Activated CD4-positive, alpha-beta memory T cell treated with anti-CD3 and anti-CD28 coated beads, Interleukin-2, amount 10 ng/mL, durations not matched to agents 7 days and 5 days (primary cell): ENCODE results near the gene NXN. TPM values are rescaled to one million over a fixed set of nuclear protein-coding genes. Genes with fewer than 3 reads are reported as not detected.
A peak's percentile ranks its signal among the peaks of the same experiment; 100 is the strongest.

Experiments used
- CTCF ChIA-PET: fragments of 350-600 bp; sonication (Branson Sonifier 250); formaldehyde crosslinking; loops from one replicate; lab custom pipeline; 2021; ENCODE audit warnings: antibody characterized with exemption, inconsistent platforms; lab: Charles Lee
- POLR2A ChIA-PET: fragments of 350-600 bp; sonication (Branson Sonifier 250); formaldehyde crosslinking; loops from one replicate; lab custom pipeline; 2021; ENCODE audit warnings: antibody characterized with exemption; lab: Charles Lee
- DNase-seq: peaks from one replicate; pipeline ENCODE4 v3.0.0-alpha.2; 2020
- H3K27ac Mint-ChIP-seq: one replicate; pipeline ENCODE4 v1.8.0; 2021; ENCODE audit warnings: mild to moderate bottlenecking, mixed read lengths
- H3K27me3 Mint-ChIP-seq: one replicate; pipeline ENCODE4 v1.8.0; 2021; ENCODE audit warnings: mixed read lengths
- H3K36me3 Mint-ChIP-seq: one replicate; pipeline ENCODE4 v1.8.0; 2021; ENCODE audit warnings: low read depth, mixed read lengths
- H3K4me1 Mint-ChIP-seq: one replicate; pipeline ENCODE4 v1.8.0; 2021; ENCODE audit warnings: mixed read lengths
- H3K4me3 Mint-ChIP-seq: one replicate; pipeline ENCODE4 v1.8.0; 2021; ENCODE audit warnings: mild to moderate bottlenecking, mixed read lengths
- H3K9me3 Mint-ChIP-seq: one replicate; pipeline ENCODE4 v1.8.0; 2021; ENCODE audit warnings: mixed read lengths
- total RNA-seq, 2 experiments: library from RNA; stranded (reverse); gene quantifications; one replicate each; pipeline ENCODE4 v1.2.3, GENCODE V29; 2021

Gene NXN
- total RNA-seq, 2 experiments from 2014 or later = 0.23 to 0.30 TPM

- H3K36me3 Mint-ChIP-seq = no peaks in the 10 kb centered on the region
- ChIA-PET POLR2A (no interaction called here), CTCF (no interaction called here)
- no peak overlapping the region for H3K27ac Mint-ChIP-seq
- H3K4me3 Mint-ChIP-seq = no peak overlapping the region
- no peaks in the 10 kb centered on the region for H3K9me3 Mint-ChIP-seq
- DNase-seq = no peak
- no peaks in the 10 kb centered on the region for H3K4me1 Mint-ChIP-seq
- H3K27me3 Mint-ChIP-seq = no peaks in the 10 kb centered on the region
Observed at GRCh38 chr17:802481-802880, 177.1 kb downstream of the NXN start.

- DNase-seq = no peak
- no peak overlapping the region for H3K4me3 Mint-ChIP-seq
- no peaks in the 10 kb centered on the region for H3K9me3 Mint-ChIP-seq
- no peaks in the 10 kb centered on the region for H3K4me1 Mint-ChIP-seq
- H3K27me3 Mint-ChIP-seq = no peaks in the 10 kb centered on the region
- CTCF ChIA-PET = no interaction called here
- H3K36me3 Mint-ChIP-seq = no peaks in the 10 kb centered on the region
- POLR2A ChIA-PET = no interaction called here
- no peak overlapping the region for H3K27ac Mint-ChIP-seq
Observed at GRCh38 chr17:801660-802059, 177.9 kb downstream of the NXN start.

- DNase-seq = no peak
- Mint-ChIP-seq H3K36me3 (no peaks in the 10 kb centered on the region), H3K4me1 (no peaks in the 10 kb centered on the region), H3K27me3 (no peaks in the 10 kb centered on the region), H3K4me3 (no peak overlapping the region), H3K9me3 (no peaks in the 10 kb centered on the region), H3K27ac (no peak overlapping the region)
- ChIA-PET CTCF (interaction anchor here (1.0 kb wide), 1 partner anchor 180 kb away, joined by 3 read pairs; no protein-coding TSS in a partner anchor), POLR2A (no interaction called here)
Observed at GRCh38 chr17:800446-801242, 178.9 kb downstream of the NXN start.

- POLR2A ChIA-PET = no interaction called here
- Mint-ChIP-seq H3K4me3 (no peak overlapping the region), H3K9me3 (no peaks in the 10 kb centered on the region), H3K36me3 (no peaks in the 10 kb centered on the region), H3K4me1 (peaks cover 6% of the 10 kb centered on the region), H3K27me3 (no peaks in the 10 kb centered on the region), H3K27ac (no peak overlapping the region)
- DNase-seq = no peak
- CTCF ChIA-PET = interaction anchor here (2.2 kb wide), 1 partner anchor 182 kb away, joined by 9 read pairs; no protein-coding TSS in a partner anchor
Observed at GRCh38 chr17:799261-799660, 180.3 kb downstream of the NXN start.

GRCh38 chr17:798246-798645 lies 181.3 kb downstream of the NXN start:
- Mint-ChIP-seq H3K27ac (no peak overlapping the region), H3K27me3 (no peaks in the 10 kb centered on the region), H3K36me3 (no peaks in the 10 kb centered on the region), H3K4me3 (no peak overlapping the region), H3K4me1 (peaks cover 6% of the 10 kb centered on the region), H3K9me3 (no peaks in the 10 kb centered on the region)
- ChIA-PET CTCF (interaction anchor here (1.8 to 2.2 kb wide), 2 partner anchors 183 to 199 kb away, joined by 5 to 9 read pairs; partner anchors contain the start of gene TIMM22), POLR2A (interaction anchor here (1.1 kb wide), 1 partner anchor 17 kb away, joined by 3 read pairs; no protein-coding TSS in a partner anchor)
- DNase-seq = no peak

GRCh38 chr17:797236-797840 lies 182.2 kb downstream of the NXN start:
- Mint-ChIP-seq H3K27me3 (no peaks in the 10 kb centered on the region), H3K27ac (no peak overlapping the region), H3K36me3 (peaks cover 2% of the 10 kb centered on the region), H3K4me1 (peaks cover 6% of the 10 kb centered on the region), H3K9me3 (no peaks in the 10 kb centered on the region), H3K4me3 (no peak overlapping the region)
- POLR2A ChIA-PET = interaction anchor here (1.1 kb wide), 1 partner anchor 16 kb away, joined by 3 read pairs; no protein-coding TSS in a partner anchor
- no peak for DNase-seq
- CTCF ChIA-PET = interaction anchor here (1.8 to 2.2 kb wide), 2 partner anchors 184 to 199 kb away, joined by 5 to 9 read pairs; partner anchors contain the start of gene TIMM22

- H3K27ac Mint-ChIP-seq = no peak overlapping the region
- H3K4me1 Mint-ChIP-seq = peaks cover 6% of the 10 kb centered on the region
- CTCF ChIA-PET = interaction anchor here (0.6 to 1.8 kb wide), 3 partner anchors 15 to 200 kb away, joined by 3 to 5 read pairs (median 5); partner anchors contain the start of gene TIMM22
- H3K27me3 Mint-ChIP-seq = no peaks in the 10 kb centered on the region
- no peaks in the 10 kb centered on the region for H3K9me3 Mint-ChIP-seq
- POLR2A ChIA-PET = interaction anchor here (2.2 kb wide), 1 partner anchor 184 kb away, joined by 10 read pairs; no protein-coding TSS in a partner anchor
- DNase-seq = no peak
- H3K4me3 Mint-ChIP-seq = no peak overlapping the region
- H3K36me3 Mint-ChIP-seq = peaks cover 6% of the 10 kb centered on the region
Observed at GRCh38 chr17:796609-797008, 183.0 kb downstream of the NXN start.

- H3K36me3 Mint-ChIP-seq = peaks cover 14% of the 10 kb centered on the region
- no peak overlapping the region for H3K27ac Mint-ChIP-seq
- ChIA-PET POLR2A (interaction anchor here (2.2 kb wide), 1 partner anchor 185 kb away, joined by 10 read pairs; no protein-coding TSS in a partner anchor), CTCF (interaction anchor here (0.7 to 3.6 kb wide), 7 partner anchors 13 to 205 kb away, joined by 3 to 42 read pairs (median 3); partner anchors contain the start of genes GLOD4, MRM3, NXN and TIMM22)
- H3K9me3 Mint-ChIP-seq = no peaks in the 10 kb centered on the region
- no peak overlapping the region for H3K4me3 Mint-ChIP-seq
- H3K4me1 Mint-ChIP-seq = peaks cover 6% of the 10 kb centered on the region
- no peaks in the 10 kb centered on the region for H3K27me3 Mint-ChIP-seq
- no peak for DNase-seq
Observed at GRCh38 chr17:795721-796120, 183.9 kb downstream of the NXN start.

GRCh38 chr17:795276-795675 lies 184.3 kb downstream of the NXN start:
- H3K27ac Mint-ChIP-seq = no peak overlapping the region
- ChIA-PET CTCF (interaction anchor here (0.8 to 3.6 kb wide), 6 partner anchors 13 to 205 kb away, joined by 3 to 42 read pairs (median 4); partner anchors contain the start of genes GLOD4, MRM3, NXN and TIMM22), POLR2A (interaction anchor here (2.0 to 2.2 kb wide), 2 partner anchors 14 to 186 kb away, joined by 7 to 10 read pairs; partner anchors contain the start of genes GLOD4 and MRM3)
- DNase-seq = no peak
- H3K4me3 Mint-ChIP-seq = no peak overlapping the region
- peaks cover 6% of the 10 kb centered on the region for H3K4me1 Mint-ChIP-seq
- H3K9me3 Mint-ChIP-seq = no peaks in the 10 kb centered on the region
- H3K36me3 Mint-ChIP-seq = peaks cover 14% of the 10 kb centered on the region
- H3K27me3 Mint-ChIP-seq = no peaks in the 10 kb centered on the region

- H3K9me3 Mint-ChIP-seq = no peaks in the 10 kb centered on the region
- H3K27me3 Mint-ChIP-seq = no peaks in the 10 kb centered on the region
- ChIA-PET POLR2A (interaction anchor here (2.0 to 2.2 kb wide), 2 partner anchors 13 to 186 kb away, joined by 7 to 10 read pairs; partner anchors contain the start of genes GLOD4 and MRM3), CTCF (interaction anchor here (1.1 to 3.6 kb wide), 5 partner anchors 12 to 206 kb away, joined by 3 to 42 read pairs (median 5); partner anchors contain the start of genes GLOD4, MRM3, NXN and TIMM22)
- H3K4me1 Mint-ChIP-seq = peaks cover 6% of the 10 kb centered on the region
- H3K4me3 Mint-ChIP-seq = no peak overlapping the region
- peaks cover 17% of the 10 kb centered on the region for H3K36me3 Mint-ChIP-seq
- H3K27ac Mint-ChIP-seq = no peak overlapping the region
- peak; percentile 49 for DNase-seq
Observed at GRCh38 chr17:794876-795275, 184.7 kb downstream of the NXN start.

GRCh38 chr17:792277-792676 lies 187.3 kb downstream of the NXN start:
- ChIA-PET CTCF (interaction anchor here (1.2 to 1.5 kb wide), 2 partner anchors 10 to 189 kb away, joined by 4 to 9 read pairs; partner anchors contain the start of genes GLOD4 and MRM3), POLR2A (interaction anchor here (1.1 kb wide), 1 partner anchor 77 kb away, joined by 3 read pairs; no protein-coding TSS in a partner anchor)
- H3K9me3 Mint-ChIP-seq = no peaks in the 10 kb centered on the region
- no peak overlapping the region for H3K4me3 Mint-ChIP-seq
- no peak for DNase-seq
- peaks cover 31% of the 10 kb centered on the region for H3K36me3 Mint-ChIP-seq
- no peaks in the 10 kb centered on the region for H3K27me3 Mint-ChIP-seq
- no peak overlapping the region for H3K27ac Mint-ChIP-seq
- H3K4me1 Mint-ChIP-seq = peaks cover 6% of the 10 kb centered on the region

GRCh38 chr17:791829-792228 lies 187.7 kb downstream of the NXN start:
- Mint-ChIP-seq H3K9me3 (no peaks in the 10 kb centered on the region), H3K27ac (no peak overlapping the region), H3K4me1 (peaks cover 6% of the 10 kb centered on the region), H3K27me3 (no peaks in the 10 kb centered on the region), H3K36me3 (peaks cover 33% of the 10 kb centered on the region), H3K4me3 (no peak overlapping the region)
- DNase-seq = no peak
- ChIA-PET POLR2A (interaction anchor here (1.1 kb wide), 1 partner anchor 76 kb away, joined by 3 read pairs; no protein-coding TSS in a partner anchor), CTCF (interaction anchor here (0.8 to 1.5 kb wide), 3 partner anchors 10 to 205 kb away, joined by 3 to 9 read pairs (median 4); partner anchors contain the start of genes GLOD4, MRM3 and TIMM22)
